Measurements from ENCODE around the gene TMEM202.
"Not testable (repeated sequence)": the region's sequence is repeated elsewhere in the genome, so short reads cannot be mapped to it uniquely, and the experiment has no call there.

The TMEM202 gene

GRCh38 chr15:72397796-72398588, at the start of gene TMEM202:
TSS of gene TMEM202 (plus strand) at chr15:72398305. CDS start at chr15:72398327, 22 bp downstream.
- DNase-seq = no peak

- DNase-seq = peak; percentile 39
Measured at GRCh38 chr15:72353266-72353665, 44.8 kb upstream of the TMEM202 start.

GRCh38 chr15:72354496-72354895, 43.6 kb upstream of the TMEM202 start:
- no peak for DNase-seq

- no peak for DNase-seq
Measured at GRCh38 chr15:72358121-72358520, 40.0 kb upstream of the TMEM202 start.

- DNase-seq = peak; percentile 91
Measured at GRCh38 chr15:72358650-72359171, 39.4 kb upstream of the TMEM202 start.

- DNase-seq = no peak
Measured at GRCh38 chr15:72361176-72361575, 36.9 kb upstream of the TMEM202 start.

GRCh38 chr15:72365844-72366243, 32.3 kb upstream of the TMEM202 start:
- no peak for DNase-seq

GRCh38 chr15:72368325-72368724, 29.8 kb upstream of the TMEM202 start:
- DNase-seq = no peak

- DNase-seq = no peak
Measured at GRCh38 chr15:72368899-72369298, 29.2 kb upstream of the TMEM202 start.

GRCh38 chr15:72369964-72370363, 28.1 kb upstream of the TMEM202 start:
- DNase-seq = no peak

GRCh38 chr15:72372361-72372760, 25.7 kb upstream of the TMEM202 start:
- no peak for DNase-seq

GRCh38 chr15:72375501-72375845, 22.6 kb upstream of the TMEM202 start:
- no peak for DNase-seq

GRCh38 chr15:72375846-72376581, 22.1 kb upstream of the TMEM202 start, which contains the start of gene HEXA:
TSS of gene HEXA (minus strand) at chr15:72376014. CDS start at chr15:72375972, 42 bp downstream.
- peak; percentile 86 for DNase-seq

GRCh38 chr15:72377331-72377730, 20.8 kb upstream of the TMEM202 start:
- DNase-seq = no peak

- DNase-seq = not testable (repeated sequence)
Measured at GRCh38 chr15:72379106-72379505, 19.0 kb upstream of the TMEM202 start.

GRCh38 chr15:72379856-72380430, 18.2 kb upstream of the TMEM202 start:
- DNase-seq = no peak

- DNase-seq = no peak
Measured at GRCh38 chr15:72380743-72381142, 17.4 kb upstream of the TMEM202 start.

GRCh38 chr15:72382146-72382545, 16.0 kb upstream of the TMEM202 start:
- no peak for DNase-seq

- no peak for DNase-seq
Measured at GRCh38 chr15:72387741-72388140, 10.4 kb upstream of the TMEM202 start.

GRCh38 chr15:72389231-72389630, 8.9 kb upstream of the TMEM202 start:
- no peak for DNase-seq

GRCh38 chr15:72396331-72396730, 1.8 kb upstream of the TMEM202 start:
- not testable (repeated sequence) for DNase-seq

GRCh38 chr15:72398648-72399047, 543 bp downstream of the TMEM202 start:
- DNase-seq = no peak

GRCh38 chr15:72402726-72403125, 4.6 kb downstream of the TMEM202 start:
- no peak for DNase-seq

- DNase-seq = no peak
Measured at GRCh38 chr15:72404356-72404755, 6.3 kb downstream of the TMEM202 start.

Measured in EL (cell line).